Heart right ventricle (tissue), 16 donors: ENCODE results near the gene ZNF683. TPM values are rescaled to one million over a fixed set of nuclear protein-coding genes. Genes with fewer than 3 reads are reported as not detected.

ENCODE experiments used
- ATAC-seq, 8 donors: fragments of 200-7000 bp; cut with Tn5 transposase; one replicate each; pipeline ENCODE4 v1.9.1; 2020; ENCODE audit warnings: mild to moderate bottlenecking in 8 of 8, moderate library complexity in 8 of 8, moderate number of reproducible peaks in 1 of 8
- DNase-seq, 2 donors: peaks; one replicate each; pipeline ENCODE4 v3.0.0-alpha.2; 2020
- H3K27ac ChIP-seq, 10 donors: fragments of 200-600 bp; sonication (generic) in 2 of 10; one replicate each; pipeline versions ENCODE4 v1.5.0 to v1.8.0; 2020 to 2022; ENCODE audit warnings: mild to moderate bottlenecking in 3 of 10
- H3K27me3 ChIP-seq, 7 donors: fragments of 200-600 bp; one replicate each; pipeline ENCODE4 v1.8.0; 2021 to 2022; ENCODE audit warnings: mild to moderate bottlenecking in 2 of 7
- H3K36me3 ChIP-seq, 9 donors: fragments of 200-600 bp; sonication (generic) in 1 of 9; one replicate each; pipeline versions ENCODE4 v1.5.0 to v1.8.0; 2020 to 2022; ENCODE audit warnings: mild to moderate bottlenecking in 2 of 9
- H3K4me1 ChIP-seq, 9 donors: fragments of 200-600 bp; sonication (generic) in 1 of 9; one replicate each; pipeline versions ENCODE4 v1.5.0 to v1.8.0; 2020 to 2022; ENCODE audit warnings: mild to moderate bottlenecking in 4 of 9
- H3K4me3 ChIP-seq, 10 donors: fragments of 200-600 bp; sonication (generic) in 2 of 10; one replicate each; pipeline versions ENCODE4 v1.5.0 to v1.8.0; 2020 to 2022; ENCODE audit warnings: mild to moderate bottlenecking in 7 of 10, moderate library complexity in 2 of 10
- H3K9me3 ChIP-seq, 11 donors: fragments of 200-600 bp in 10 of 11; sonication (generic) in 2 of 11; one replicate each; pipeline versions ENCODE4 v1.5.0 to v1.8.0; 2013 to 2022; ENCODE audit warnings: mild to moderate bottlenecking in 2 of 11, control low read depth in 1 of 11, moderate library complexity in 1 of 11
- CTCF ChIP-seq, 9 donors: fragments of 200-600 bp; sonication (generic) in 2 of 9; IDR thresholded peaks; one replicate each; pipeline versions ENCODE4 v1.5.0 to v1.8.0; 2021 to 2022; ENCODE audit warnings: antibody characterized with exemption in 9 of 9, mild to moderate bottlenecking in 5 of 9, moderate library complexity in 1 of 9
- WGBS, 2 donors: extraction: QIAGEN DNeasy Blood & Tissue Kit; methylation state at CpG; one replicate each; pipeline ENCODE4 v1.1.7; 2013; ENCODE audit warnings: inconsistent platforms in 1 of 2; 5-methylcytosine and 5-hydroxymethylcytosine counted together
- intact Hi-C, 10 donors: fragments of 100-400 bp; cut with DNase I; formaldehyde crosslinking; loops; one replicate each; pipeline versions ENCODE4 v1.11.1 to v1.14.2; 2022
- polyA plus RNA-seq, 2 donors: library from polyadenylated mRNA; stranded (reverse); fragments of 200-250 nt; gene quantifications; one replicate each; pipeline ENCODE4 v1.2.3, GENCODE V29; 2013
- total RNA-seq, 10 donors: library from RNA; stranded (reverse); fragmentation: NEBNext Ultra II Directional in 3 of 10; extraction: Animal tissue kit (Norgen Biotek cat#: 25700) in 3 of 10; gene quantifications; one replicate each; pipeline versions ENCODE4 v1.2.1 to v1.2.4, GENCODE V29; 2021 to 2023
- donor health status: Arrhythmogenic right ventricular cardiomyopathy.
- donor health status: ischemic (EF 13 %, LVEDD 7.1; RV severe dilation, severe dysfunction).
- donor health status: healthy with polysubstance abuse.
- donor health status: DM: no; HTN: yes; CAD: no.
- donor health status: DM: no; HTN: no; CAD: no.
- donor health status: ischemic (EF 25% LVEDD 6.9; RV normal size, moderate dysfunction).
- donor health status: ischemic (EF 25% LVEDD 5.7; RV mildly dilated, moderate dysfunction).
- donor health status: healthy.
- donor health status: DM: yes; HTN: yes; CAD: no.
- donor health status: Ischemic cardiomyopathy.
- donor health status: ischemic (EF 35%, LVEDD 5.7; RV mildly dilated, moderate dysfunction).
- donor health status: nonischemic (EF 11% LVEDD 7.7; RV severe dilation, severe dysfunction).
- donor health status: DM: yes; HTN: yes; CAD: no.
- donor health status: PGD.
- donor health status: ischemic (EF 29% LVEDD 5.4; RV normal size, mild dysfunction).
- donor health status: nonischemic (EF 23%, LVEDD 6.1; RV moderate dilation, normal function).

ZNF683 gene
- total and polyA plus RNA-seq, 12 donors, result 0.04 to 1.3 (median 0.15) TPM; not detected in 9

- Histone ChIP-seq H3K4me1 (peaks cover 0 to 7% (median 0%) of the 10 kb centered on the region in 9 donors), H3K27ac (no peak overlapping the region), H3K9me3 (no peaks in the 10 kb centered on the region), H3K36me3 (no peaks in the 10 kb centered on the region), H3K27me3 (peaks cover 0 to 13% (median 0%) of the 10 kb centered on the region in 7 donors), H3K4me3 (no peak overlapping the region)
- intact Hi-C loops, result no loop called here
- DNase-seq (no peak), ATAC-seq (no peak)
- 61 to 67% methylated on average over 10 of the region's 10 CpGs for WGBS, 2 donors
- no peak for TF ChIP-seq CTCF (IDR thresholded peaks at IDR 0.05)
These were observed 26.1 kb downstream of the ZNF683 start for GRCh38 chr1:26346274-26347033.

DNA sequence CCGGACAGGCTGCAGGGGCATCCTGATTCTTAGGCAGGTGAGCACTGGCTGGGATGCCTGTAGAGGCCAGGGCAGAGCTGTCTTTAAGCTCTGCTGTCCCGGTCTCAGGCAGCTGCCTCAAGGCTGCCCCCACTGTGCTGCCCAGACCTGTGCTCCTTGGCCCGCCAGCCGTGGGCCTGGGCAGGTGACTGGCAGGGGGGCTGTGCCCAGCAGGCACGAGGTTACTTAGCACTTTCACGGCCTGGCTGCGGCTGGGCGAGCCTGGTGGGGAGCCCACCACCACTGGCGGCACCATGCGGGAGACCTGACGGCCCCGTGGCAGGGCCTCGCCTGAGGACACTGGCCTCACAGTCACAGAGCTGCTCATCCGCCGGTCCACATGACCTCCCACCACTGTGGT lies 26.8 kb downstream of the ZNF683 start:
- WGBS, 2 donors, result 86 to 87% methylated on average over 15 of the region's 15 CpGs
- Histone ChIP-seq H3K27me3 (peaks cover 0 to 13% (median 0%) of the 10 kb centered on the region in 7 donors), H3K36me3 (no peaks in the 10 kb centered on the region), H3K9me3 (no peaks in the 10 kb centered on the region), H3K4me3 (no peak overlapping the region), H3K4me1 (no peaks in the 10 kb centered on the region), H3K27ac (no peak overlapping the region)
- DNase-seq (no peak), ATAC-seq (no peak)
- intact Hi-C loops, result no loop called here
- TF ChIP-seq CTCF (IDR thresholded peaks at IDR 0.05), result no peak

- Histone ChIP-seq H3K27ac (no peak overlapping the region), H3K4me3 (no peak overlapping the region), H3K27me3 (peaks cover 0 to 16% (median 0%) of the 10 kb centered on the region in 7 donors), H3K36me3 (no peaks in the 10 kb centered on the region), H3K9me3 (no peaks in the 10 kb centered on the region), H3K4me1 (no peaks in the 10 kb centered on the region)
- 86 to 92% methylated on average over 15 of the region's 15 CpGs for WGBS, 2 donors
- intact Hi-C loops, result no loop called here
- ATAC-seq, result peak in 2 of 8 donors; percentile 17 to 34
- DNase-seq, result no peak
- TF ChIP-seq CTCF (IDR thresholded peaks at IDR 0.05), result no peak
These were observed 28.2 kb downstream of the ZNF683 start for GRCh38 chr1:26344147-26344920.

GRCh38 chr1:26340047-26340481 lies 32.5 kb downstream of the ZNF683 start:
- H3K27ac ChIP-seq, result no peak overlapping the region
- no peaks in the 10 kb centered on the region for H3K9me3 ChIP-seq
- no peak overlapping the region for H3K4me3 ChIP-seq
- no peaks in the 10 kb centered on the region for H3K36me3 ChIP-seq
- peaks cover 0 to 16% (median 13%) of the 10 kb centered on the region in 9 donors for H3K4me1 ChIP-seq
- ATAC-seq (no peak), DNase-seq (no peak)
- intact Hi-C loops, result no loop called here
- 61 to 64% methylated on average over 4 of the region's 4 CpGs for WGBS, 2 donors
- peaks cover 0 to 34% (median 20%) of the 10 kb centered on the region in 7 donors for H3K27me3 ChIP-seq
- TF ChIP-seq CTCF (IDR thresholded peaks at IDR 0.05), result no peak
